Endothelial cell of umbilical vein (primary cell): Measurements from ENCODE around the gene NR1D1. TPM values are rescaled to one million over a fixed set of nuclear protein-coding genes. Genes with fewer than 3 reads are reported as not detected.
A peak's percentile ranks its signal among the peaks of the same experiment; 100 is the strongest.

Source experiments
- BruUV-seq: library from RNA; stranded (reverse); fragments of 400-500 nt; replicated peaks from 2 replicates; lab custom pipeline; 2021; lab: Mats Ljungman, UMichigan
- CTCF ChIA-PET: fragments of 300-600, 350-600 bp; sonication (Branson Sonifier 250); formaldehyde crosslinking; loops from one replicate; lab custom pipeline; 2021; ENCODE audit warnings: antibody characterized with exemption, inconsistent platforms; lab: Charles Lee
- POLR2A ChIA-PET: fragments of 300-600, 350-600 bp; sonication (Branson Sonifier 250); formaldehyde crosslinking; loops from one replicate; lab custom pipeline; 2021; ENCODE audit warnings: antibody characterized with exemption, inconsistent platforms; lab: Charles Lee
- DNase-seq: peaks from one replicate; pipeline ENCODE4 v3.0.0-alpha.2; 2011; ENCODE audit warnings: low read depth, low spot score
- FAIRE-seq: peaks from 2 replicates; lab custom pipeline; 2011; peaks lifted over from hg19 to GRCh38; lab: Jason Lieb, UNC
- H2AFZ ChIP-seq: 2 replicates; pipeline ENCODE4 v1.6.0; 2012; ENCODE audit warnings: low read depth, low read length, control low read depth, inconsistent platforms
- H3K27ac ChIP-seq: 2 replicates; pipeline ENCODE4 v1.5.1; 2011; ENCODE audit warnings: low read depth, mild to moderate bottlenecking, control low read depth, low read length, moderate library complexity; ENCODE audit not compliant: insufficient read depth
- H3K27me3 ChIP-seq, 2 experiments: 2 replicates each; pipeline versions ENCODE4 v1.6.0 to v1.6.1; 2011; ENCODE audit warnings: low read length in 2 of 2, mixed read lengths in 1 of 2; ENCODE audit not compliant: control insufficient read depth in 2 of 2, insufficient read depth in 2 of 2
- H3K36me3 ChIP-seq, 2 experiments: 2 replicates in 1 of 2; 3 replicates in 1 of 2; pipeline ENCODE4 v1.5.1; 2011; ENCODE audit warnings: low read length in 2 of 2, mild to moderate bottlenecking in 1 of 2, moderate library complexity in 1 of 2; ENCODE audit not compliant: control insufficient read depth in 2 of 2, insufficient read depth in 2 of 2; ENCODE audit errors: extremely low read depth in 1 of 2
- H3K4me1 ChIP-seq: 3 replicates; pipeline ENCODE4 v1.5.1; 2011; ENCODE audit warnings: mild to moderate bottlenecking, low read length; ENCODE audit not compliant: control insufficient read depth, insufficient read depth; ENCODE audit errors: extremely low read depth
- H3K4me2 ChIP-seq: 2 replicates; pipeline ENCODE4 v1.6.1; 2011; ENCODE audit warnings: low read length, control low read depth, mixed read lengths; ENCODE audit not compliant: insufficient read depth
- H3K4me3 ChIP-seq, 3 experiments: fragments of 200-600 bp in 1 of 3; sonication (generic), shearing (Covaris generic) in 1 of 3; replicated peaks in 1 of 3; 2 replicates each; pipeline ENCODE4 v1.5.1; 2011 to 2016; ENCODE audit warnings: control low read depth in 3 of 3, low read length in 3 of 3, mild to moderate bottlenecking in 2 of 3, inconsistent platforms in 1 of 3, low read depth in 1 of 3, moderate library complexity in 1 of 3; ENCODE audit not compliant: insufficient read depth in 1 of 3
- H3K79me2 ChIP-seq: 2 replicates; pipeline ENCODE4 v1.6.0; 2012; ENCODE audit warnings: low read length, inconsistent platforms; ENCODE audit not compliant: control insufficient read depth, insufficient read depth
- H3K9ac ChIP-seq: replicated peaks from 2 replicates; pipeline ENCODE3; 2011; ENCODE audit warnings: low read length, control low read depth; ENCODE audit not compliant: insufficient read depth; ENCODE audit errors: extremely low read depth
- H3K9me1 ChIP-seq: replicated peaks from 3 replicates; pipeline ENCODE4 v1.6.0; 2011; ENCODE audit warnings: mild to moderate bottlenecking, low read length; ENCODE audit not compliant: control insufficient read depth, insufficient read depth; ENCODE audit errors: extremely low read depth
- H3K9me3 ChIP-seq: replicated peaks from 2 replicates; pipeline ENCODE4 v1.5.1; 2012; ENCODE audit warnings: low read length, inconsistent platforms; ENCODE audit not compliant: control insufficient read depth, insufficient read depth
- H4K20me1 ChIP-seq: replicated peaks from 2 replicates; pipeline ENCODE3; 2011; ENCODE audit warnings: mild to moderate bottlenecking, low read length; ENCODE audit not compliant: control insufficient read depth, insufficient read depth; ENCODE audit errors: extremely low read depth
- EZH2 ChIP-seq: IDR thresholded peaks from 2 replicates; pipeline ENCODE4 v1.6.1; 2012; ENCODE audit warnings: borderline replicate concordance, low read depth, mild to moderate bottlenecking, moderate library complexity, low read length, inconsistent platforms; ENCODE audit not compliant: severe bottlenecking
- FOS ChIP-seq: IDR thresholded peaks from 2 replicates; pipeline ENCODE4 v1.6.1; 2011; ENCODE audit warnings: mild to moderate bottlenecking, low read length, moderate library complexity, borderline replicate concordance; ENCODE audit not compliant: insufficient read depth
- GATA2 ChIP-seq: IDR thresholded peaks from 2 replicates; pipeline ENCODE4 v1.7.0; 2011; ENCODE audit warnings: low read depth, mild to moderate bottlenecking, moderate library complexity, mixed read lengths, low read length; ENCODE audit not compliant: insufficient read length, insufficient read depth
- JUN ChIP-seq: IDR thresholded peaks from 2 replicates; pipeline ENCODE4 v1.6.1; 2011; ENCODE audit warnings: borderline replicate concordance, low read depth; ENCODE audit not compliant: insufficient read length, insufficient read depth
- MAX ChIP-seq: IDR thresholded peaks from 2 replicates; pipeline ENCODE4 v1.6.1; 2011; ENCODE audit not compliant: insufficient read depth, insufficient read length
- MYC ChIP-seq: IDR thresholded peaks from one replicate; pipeline ENCODE4 v1.6.1; 2011; ENCODE audit warnings: mild to moderate bottlenecking, low read depth, low read length
- POLR2A ChIP-seq: IDR thresholded peaks from 2 replicates; pipeline ENCODE4 v1.6.1; 2012; ENCODE audit warnings: low read depth, mild to moderate bottlenecking, control low read depth, low read length
- POLR2AphosphoS5 ChIP-seq: IDR thresholded peaks from 2 replicates; pipeline ENCODE4 v1.6.1; 2012; ENCODE audit warnings: low read depth, mild to moderate bottlenecking, control low read depth, low read length, moderate library complexity; ENCODE audit not compliant: insufficient read depth
- dilution Hi-C: fragments of 300-500 bp; cut with MboI; formaldehyde crosslinking; loops from one replicate; pipeline ENCODE4 v1.15.0; 2019; ENCODE audit warnings: low sequenced_read_pairs; ENCODE audit not compliant: extremely low pct_ligation_motif_present
- intact Hi-C: fragments of 100-400 bp; cut with micrococcal nuclease; formaldehyde crosslinking; loops from one replicate; pipeline ENCODE4 v1.10.0; 2022
- polyA plus RNA-seq, 4 experiments: library from polyadenylated mRNA; depleted of rRNA in 3 of 4; stranded (reverse) in 3 of 4; unstranded in 1 of 4; fragments of >200 nt; gene quantifications; 2 replicates each; pipeline versions ENCODE4 v1.2.1 to v1.2.3, GENCODE V29; 2011 to 2012; ENCODE audit warnings: missing spikeins in 1 of 4
- total RNA-seq: library from RNA; stranded (reverse); gene quantifications from 2 replicates; pipeline ENCODE4 v1.2.3, GENCODE V29; 2021
- TF ChIP-seq, protein P1 (sequence below), 2 donors: IDR thresholded peaks; 1 replicate in 1 of 2; 2 replicates in 1 of 2; pipeline ENCODE4 v1.5.1; 2011; ENCODE audit warnings: low read length in 2 of 2, mild to moderate bottlenecking in 2 of 2, moderate library complexity in 2 of 2, control low read depth in 1 of 2, inconsistent platforms in 1 of 2, low read depth in 1 of 2; ENCODE audit not compliant: insufficient read depth in 1 of 2; ENCODE audit errors: extremely low read depth in 1 of 2

NR1D1 gene
- total and polyA plus RNA-seq, 2 donors (not counting 3 experiments of a cell fraction or from before 2014, with no cell fraction given) = 2.5 to 5.2 TPM

DNA sequence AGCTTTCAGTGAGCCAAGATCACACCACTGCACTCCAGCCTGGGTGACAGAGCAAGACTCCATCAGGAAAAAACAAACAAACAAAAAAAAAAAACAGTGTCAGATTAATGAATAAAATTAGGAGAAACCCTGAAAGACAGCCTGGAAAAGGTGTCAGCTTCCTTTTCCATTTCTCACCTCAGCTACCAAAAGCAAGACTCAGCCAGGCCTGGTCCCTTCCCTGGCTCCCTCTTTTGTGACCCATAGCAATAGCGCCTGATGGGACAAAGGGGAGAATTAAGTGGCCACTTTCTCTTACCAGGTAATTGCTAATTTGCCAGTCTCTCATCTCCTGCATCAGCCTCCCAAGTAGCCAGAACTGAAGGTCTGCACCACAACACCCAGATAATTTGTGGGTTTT lies 41.5 kb downstream of the NR1D1 start:
- dilution Hi-C loops (no loop called here), intact Hi-C loops (no loop called here)
- CTCF ChIA-PET = interaction anchor here (1.3 to 3.1 kb wide), 3 partner anchors 16 to 28 kb away, joined by 5 to 23 read pairs (median 10); no protein-coding TSS in a partner anchor
- Histone ChIP-seq H3K4me1 (peaks cover 3% of the 10 kb centered on the region), H3K9ac (no peak overlapping the region), H3K9me1 (no peaks in the 10 kb centered on the region), H3K27ac (no peak overlapping the region), H4K20me1 (no peaks in the 10 kb centered on the region), H3K4me2 (no peak overlapping the region), H3K27me3 (peaks cover 0 to 3% of the 10 kb centered on the region in 2 experiments), H3K79me2 (no peaks in the 10 kb centered on the region), H3K36me3 (no peaks in the 10 kb centered on the region), H3K4me3 (no peak overlapping the region), H2AFZ (peak overlapping the region; percentile 53), H3K9me3 (no peaks in the 10 kb centered on the region)
- no peak for TF ChIP-seq JUN
- no peak for TF ChIP-seq POLR2AphosphoS5
- TF ChIP-seq EZH2 = no peak
- TF ChIP-seq, protein P1, sequence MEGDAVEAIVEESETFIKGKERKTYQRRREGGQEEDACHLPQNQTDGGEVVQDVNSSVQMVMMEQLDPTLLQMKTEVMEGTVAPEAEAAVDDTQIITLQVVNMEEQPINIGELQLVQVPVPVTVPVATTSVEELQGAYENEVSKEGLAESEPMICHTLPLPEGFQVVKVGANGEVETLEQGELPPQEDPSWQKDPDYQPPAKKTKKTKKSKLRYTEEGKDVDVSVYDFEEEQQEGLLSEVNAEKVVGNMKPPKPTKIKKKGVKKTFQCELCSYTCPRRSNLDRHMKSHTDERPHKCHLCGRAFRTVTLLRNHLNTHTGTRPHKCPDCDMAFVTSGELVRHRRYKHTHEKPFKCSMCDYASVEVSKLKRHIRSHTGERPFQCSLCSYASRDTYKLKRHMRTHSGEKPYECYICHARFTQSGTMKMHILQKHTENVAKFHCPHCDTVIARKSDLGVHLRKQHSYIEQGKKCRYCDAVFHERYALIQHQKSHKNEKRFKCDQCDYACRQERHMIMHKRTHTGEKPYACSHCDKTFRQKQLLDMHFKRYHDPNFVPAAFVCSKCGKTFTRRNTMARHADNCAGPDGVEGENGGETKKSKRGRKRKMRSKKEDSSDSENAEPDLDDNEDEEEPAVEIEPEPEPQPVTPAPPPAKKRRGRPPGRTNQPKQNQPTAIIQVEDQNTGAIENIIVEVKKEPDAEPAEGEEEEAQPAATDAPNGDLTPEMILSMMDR (IDR thresholded peaks at IDR 0.05; ENCODE audit: extremely low read depth in 1 of 2, insufficient read depth in 1 of 2, low read depth in 1 of 2, low read length in 2 of 2) = no peak
- TF ChIP-seq GATA2 = no peak
- TF ChIP-seq MYC = no peak
- no peak for TF ChIP-seq POLR2A
- TF ChIP-seq FOS = no peak
- no peak for TF ChIP-seq MAX
- BruUV-seq = no TSS peak
- DNase-seq (no peak), FAIRE-seq (no peak)
- POLR2A ChIA-PET = interaction anchor here (0.5 kb wide), 1 partner anchor 19 kb away, joined by 3 read pairs; no protein-coding TSS in a partner anchor
